Thyroid gland (tissue), 4 donors: Measurements from ENCODE around the gene TIMM44. TPM values are rescaled to one million over a fixed set of nuclear protein-coding genes. Genes with fewer than 3 reads are reported as not detected.

Source experiments
- DNase-seq, 2 donors: peaks; one replicate each; pipeline ENCODE4 v3.0.0-alpha.2; 2019
- H3K27ac ChIP-seq, 3 donors: fragments of 200-600 bp; sonication (generic); 1 replicate in 2 of 3; 2 replicates in 1 of 3; pipeline ENCODE4 v1.5.1; 2016 to 2019; ENCODE audit warnings: mild to moderate bottlenecking in 1 of 3, moderate library complexity in 1 of 3
- H3K27me3 ChIP-seq: fragments of 200-600 bp; sonication (generic); one replicate; pipeline ENCODE4 v1.5.1; 2019
- H3K36me3 ChIP-seq, 2 donors: fragments of 200-600 bp; sonication (generic); one replicate each; pipeline ENCODE4 v1.5.1; 2016 to 2019
- H3K4me1 ChIP-seq, 2 donors: fragments of 200-600 bp; sonication (generic); one replicate each; pipeline ENCODE4 v1.5.1; 2017 to 2019
- H3K4me3 ChIP-seq, 3 donors: fragments of 200-600 bp; sonication (generic); replicated peaks in 1 of 3; 1 replicate in 2 of 3; 2 replicates in 1 of 3; pipeline ENCODE4 v1.5.1; 2016; ENCODE audit warnings: mild to moderate bottlenecking in 1 of 3
- H3K9me3 ChIP-seq: fragments of 200-600 bp; sonication (generic); one replicate; pipeline ENCODE4 v1.5.1; 2017
- POLR2A ChIP-seq, 2 donors: fragments of 450-650 bp; IDR thresholded peaks; one replicate each; pipeline ENCODE4 v1.6.1; 2017; ENCODE audit warnings: antibody characterized with exemption in 2 of 2, mild to moderate bottlenecking in 2 of 2, moderate library complexity in 1 of 2
- WGBS, 2 donors: methylation state at CpG; one replicate each; pipeline ENCODE4 v1.1.5; 2017; 5-methylcytosine and 5-hydroxymethylcytosine counted together
- intact Hi-C: fragments of 100-400 bp; cut with DNase I; formaldehyde crosslinking; loops from one replicate; pipeline ENCODE4 v1.15.1; 2023
- total RNA-seq, 4 donors: library from RNA; depleted of rRNA; stranded (reverse); fragments of >200 nt; gene quantifications; one replicate each; pipeline ENCODE4 v1.2.3, GENCODE V29; 2016
- TF ChIP-seq, protein P1 (sequence below), 6 experiments: fragments of 200-600 bp in 3 of 6; fragments of 450-650 bp in 3 of 6; sonication (generic) in 3 of 6; IDR thresholded peaks; one replicate each; pipeline ENCODE4 v1.5.1; 2016 to 2019; ENCODE audit warnings: antibody characterized with exemption in 6 of 6, mild to moderate bottlenecking in 2 of 6, inconsistent platforms in 1 of 6, moderate library complexity in 1 of 6

Gene TIMM44
- total RNA-seq, 4 donors from 2014 or later: 47.4 to 85.6 (median 56.6) TPM

DNA sequence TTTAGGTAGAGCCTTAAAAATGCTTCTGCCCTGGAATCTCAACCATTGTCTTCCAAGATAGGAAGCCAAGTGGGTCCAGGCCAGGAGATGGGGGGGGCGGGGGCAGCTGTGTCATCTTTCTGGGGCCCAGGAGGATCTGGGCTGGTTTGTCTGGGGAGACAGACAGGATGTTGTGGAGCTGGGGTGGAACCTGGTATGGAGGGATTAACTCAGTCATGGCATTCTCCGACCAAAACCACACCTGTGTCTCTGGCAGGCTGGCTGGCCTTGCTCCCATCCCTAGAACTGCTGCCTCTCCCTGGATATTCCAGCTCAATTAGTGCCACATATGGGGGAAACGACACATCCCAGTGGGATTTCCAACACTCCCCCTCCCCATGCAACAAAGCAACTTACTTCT is 42.5 kb downstream of the TIMM44 start:
- WGBS, 2 donors: 81 to 82% methylated on average over 2 to 3 of the region's 3 CpGs
- DNase-seq: no peak
- TF ChIP-seq, protein P1, sequence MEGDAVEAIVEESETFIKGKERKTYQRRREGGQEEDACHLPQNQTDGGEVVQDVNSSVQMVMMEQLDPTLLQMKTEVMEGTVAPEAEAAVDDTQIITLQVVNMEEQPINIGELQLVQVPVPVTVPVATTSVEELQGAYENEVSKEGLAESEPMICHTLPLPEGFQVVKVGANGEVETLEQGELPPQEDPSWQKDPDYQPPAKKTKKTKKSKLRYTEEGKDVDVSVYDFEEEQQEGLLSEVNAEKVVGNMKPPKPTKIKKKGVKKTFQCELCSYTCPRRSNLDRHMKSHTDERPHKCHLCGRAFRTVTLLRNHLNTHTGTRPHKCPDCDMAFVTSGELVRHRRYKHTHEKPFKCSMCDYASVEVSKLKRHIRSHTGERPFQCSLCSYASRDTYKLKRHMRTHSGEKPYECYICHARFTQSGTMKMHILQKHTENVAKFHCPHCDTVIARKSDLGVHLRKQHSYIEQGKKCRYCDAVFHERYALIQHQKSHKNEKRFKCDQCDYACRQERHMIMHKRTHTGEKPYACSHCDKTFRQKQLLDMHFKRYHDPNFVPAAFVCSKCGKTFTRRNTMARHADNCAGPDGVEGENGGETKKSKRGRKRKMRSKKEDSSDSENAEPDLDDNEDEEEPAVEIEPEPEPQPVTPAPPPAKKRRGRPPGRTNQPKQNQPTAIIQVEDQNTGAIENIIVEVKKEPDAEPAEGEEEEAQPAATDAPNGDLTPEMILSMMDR (IDR thresholded peaks at IDR 0.05): no peak
- Histone ChIP-seq H3K4me1 (peaks cover 22 to 25% of the 10 kb centered on the region in 2 donors), H3K4me3 (no peak overlapping the region), H3K9me3 (no peaks in the 10 kb centered on the region), H3K27me3 (no peaks in the 10 kb centered on the region), H3K27ac (no peak overlapping the region), H3K36me3 (peaks cover 0 to 4% of the 10 kb centered on the region in 2 donors)
- intact Hi-C loops: no loop called here

DNA sequence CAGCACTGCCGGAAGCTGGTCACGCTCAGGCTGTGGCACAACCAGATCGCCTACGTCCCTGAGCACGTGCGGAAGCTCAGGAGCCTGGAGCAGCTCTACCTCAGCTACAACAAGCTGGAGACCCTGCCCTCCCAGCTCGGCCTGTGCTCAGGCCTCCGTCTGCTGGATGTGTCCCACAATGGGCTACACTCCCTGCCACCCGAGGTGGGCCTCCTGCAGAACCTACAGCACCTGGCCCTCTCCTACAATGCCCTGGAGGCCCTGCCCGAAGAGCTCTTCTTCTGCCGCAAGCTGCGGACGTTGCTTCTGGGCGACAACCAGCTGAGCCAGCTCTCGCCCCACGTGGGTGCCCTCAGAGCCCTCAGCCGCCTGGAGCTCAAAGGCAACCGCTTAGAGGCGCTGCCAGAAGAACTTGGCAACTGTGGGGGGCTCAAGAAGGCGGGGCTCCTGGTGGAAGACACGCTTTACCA is 43.0 kb downstream of the TIMM44 start:
- Histone ChIP-seq H3K9me3 (no peaks in the 10 kb centered on the region), H3K27me3 (no peaks in the 10 kb centered on the region), H3K4me3 (no peak overlapping the region), H3K36me3 (no peaks in the 10 kb centered on the region), H3K4me1 (peaks cover 17 to 20% of the 10 kb centered on the region in 2 donors), H3K27ac (no peak overlapping the region)
- TF ChIP-seq, protein P1 (IDR thresholded peaks at IDR 0.05): no peak
- TF ChIP-seq POLR2A (IDR thresholded peaks at IDR 0.05): no peak
- intact Hi-C loops: no loop called here
- 77 to 88% methylated on average over 8 to 13 of the region's 21 CpGs for WGBS, 2 donors
- no peak for DNase-seq

DNA sequence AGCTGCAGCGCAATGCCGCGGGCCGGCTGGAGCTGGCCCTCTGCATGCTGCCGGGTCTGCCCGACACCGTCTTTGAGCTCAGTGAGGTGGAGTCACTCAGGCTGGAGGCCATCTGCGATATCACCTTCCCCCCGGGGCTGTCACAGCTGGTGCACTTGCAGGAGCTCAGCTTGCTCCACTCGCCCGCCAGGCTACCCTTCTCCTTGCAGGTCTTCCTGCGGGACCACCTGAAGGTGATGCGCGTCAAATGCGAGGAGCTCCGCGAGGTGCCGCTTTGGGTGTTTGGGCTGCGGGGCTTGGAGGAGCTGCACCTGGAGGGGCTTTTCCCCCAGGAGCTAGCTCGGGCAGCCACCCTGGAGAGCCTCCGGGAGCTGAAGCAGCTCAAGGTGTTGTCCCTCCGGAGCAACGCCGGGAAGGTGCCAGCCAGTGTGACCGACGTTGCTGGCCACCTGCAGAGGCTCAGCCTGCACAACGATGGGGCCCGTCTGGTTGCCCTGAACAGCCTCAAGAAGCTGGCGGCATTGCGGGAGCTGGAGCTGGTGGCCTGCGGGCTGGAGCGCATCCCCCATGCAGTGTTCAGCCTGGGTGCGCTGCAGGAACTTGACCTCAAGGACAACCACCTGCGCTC is 43.6 kb downstream of the TIMM44 start:
- intact Hi-C loops: no loop called here
- no peak for DNase-seq
- WGBS, 2 donors: 94 to 100% methylated on average over 10 to 11 of the region's 34 CpGs

DNA sequence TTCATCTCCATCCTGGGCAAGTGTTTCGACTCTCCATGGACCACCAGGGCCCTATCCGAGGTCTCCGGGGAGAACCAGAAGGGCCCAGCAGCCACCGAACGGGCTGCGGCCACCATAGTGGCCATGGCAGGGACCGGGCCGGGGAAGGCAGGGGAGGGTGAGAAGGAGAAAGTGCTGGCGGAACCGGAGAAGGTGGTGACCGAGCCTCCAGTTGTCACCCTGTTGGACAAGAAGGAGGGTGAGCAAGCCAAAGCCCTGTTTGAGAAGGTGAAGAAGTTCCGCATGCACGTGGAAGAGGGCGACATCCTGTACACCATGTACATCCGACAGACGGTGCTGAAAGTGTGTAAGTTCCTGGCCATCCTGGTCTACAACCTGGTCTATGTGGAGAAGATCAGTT is 44.5 kb downstream of the TIMM44 start:
- H3K4me1 ChIP-seq: peaks cover 6 to 7% of the 10 kb centered on the region in 2 donors
- WGBS, 2 donors: 95 to 97% methylated on average over 16 of the region's 16 CpGs
- intact Hi-C loops: no loop called here
- H3K27ac ChIP-seq: no peak overlapping the region
- no peaks in the 10 kb centered on the region for H3K27me3 ChIP-seq
- TF ChIP-seq POLR2A (IDR thresholded peaks at IDR 0.05): no peak
- TF ChIP-seq, protein P1 (IDR thresholded peaks at IDR 0.05): no peak
- H3K9me3 ChIP-seq: no peaks in the 10 kb centered on the region
- no peak for DNase-seq
- H3K36me3 ChIP-seq: no peaks in the 10 kb centered on the region
- no peak overlapping the region for H3K4me3 ChIP-seq

More for the DNA sequence above, 43.6 kb downstream of the TIMM44 start:
- no peak for TF ChIP-seq POLR2A (IDR thresholded peaks at IDR 0.05)
- TF ChIP-seq, protein P1 (IDR thresholded peaks at IDR 0.05): no peak
- Histone ChIP-seq H3K36me3 (no peaks in the 10 kb centered on the region), H3K27me3 (no peaks in the 10 kb centered on the region), H3K9me3 (no peaks in the 10 kb centered on the region), H3K27ac (no peak overlapping the region), H3K4me1 (peaks cover 11 to 14% of the 10 kb centered on the region in 2 donors), H3K4me3 (no peak overlapping the region)

DNA sequence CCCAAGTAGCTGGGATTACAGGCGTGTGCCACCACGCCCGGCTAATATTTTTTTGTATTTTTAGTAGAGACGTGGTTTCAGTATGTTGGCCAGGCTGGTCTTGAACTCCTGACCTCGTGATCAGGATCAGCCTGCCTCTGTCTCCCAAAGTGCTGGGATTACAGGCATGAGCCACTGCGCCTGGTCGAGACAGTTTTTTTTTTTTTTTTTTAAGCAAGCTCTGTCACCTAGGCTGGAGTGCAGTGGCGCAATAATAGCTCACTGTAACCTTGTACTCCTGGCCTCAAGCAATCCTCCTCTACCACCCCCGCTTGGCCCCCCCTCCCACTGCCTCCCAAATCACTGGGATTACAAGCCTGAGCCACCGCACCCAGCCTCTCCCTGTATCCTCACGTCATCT is 46.2 kb downstream of the TIMM44 start:
- no peak for TF ChIP-seq POLR2A (IDR thresholded peaks at IDR 0.05)
- TF ChIP-seq, protein P1 (IDR thresholded peaks at IDR 0.05): no peak
- Histone ChIP-seq H3K9me3 (no peaks in the 10 kb centered on the region), H3K27ac (no peak overlapping the region), H3K27me3 (no peaks in the 10 kb centered on the region), H3K4me3 (no peak overlapping the region), H3K36me3 (no peaks in the 10 kb centered on the region), H3K4me1 (no peaks in the 10 kb centered on the region)
- intact Hi-C loops: no loop called here
- no peak for DNase-seq
- WGBS, 2 donors: 92 to 94% methylated on average over 11 of the region's 11 CpGs
